HepG2 (cell line): Measurements from ENCODE around the gene MRPS34. TPM values are rescaled to one million over a fixed set of nuclear protein-coding genes. Genes with fewer than 3 reads are reported as not detected.

Source experiments
- CHD2 ChIP-seq: IDR thresholded peaks from 2 replicates; pipeline ENCODE4 v1.6.1; 2011; ENCODE audit warnings: low read depth, low read length, improper control_type of control experiment
- HOXA3 ChIP-seq: sonication (generic); formaldehyde crosslinking; IDR thresholded peaks from 2 replicates; pipeline ENCODE4 v1.5.0; 2020; ENCODE audit warnings: missing genetic modification reagents
- KLF15 ChIP-seq: sonication (generic); formaldehyde crosslinking; IDR thresholded peaks from 2 replicates; pipeline ENCODE4 v1.8.1; 2023; ENCODE audit warnings: borderline replicate concordance, mild to moderate bottlenecking, inconsistent platforms, missing genetic modification reagents, mixed read lengths
- NR2F2 ChIP-seq: IDR thresholded peaks from 2 replicates; pipeline ENCODE4 v1.6.1; 2012; ENCODE audit warnings: low read depth, inconsistent platforms, borderline replicate concordance
- SRSF4 ChIP-seq: fragments of 200-400 bp; formaldehyde crosslinking; IDR thresholded peaks from one replicate; pipeline ENCODE4 v1.6.1; 2018; ENCODE audit warnings: mild to moderate bottlenecking, low read depth, low read length, moderate library complexity; ENCODE audit not compliant: poor library complexity, severe bottlenecking
- XBP1 ChIP-seq: sonication (generic); formaldehyde crosslinking; IDR thresholded peaks from 2 replicates; pipeline ENCODE4 v1.5.0; 2020; ENCODE audit warnings: missing genetic modification reagents
- ZNF496 ChIP-seq: sonication (generic); formaldehyde crosslinking; IDR thresholded peaks from 2 replicates; pipeline ENCODE4 v1.8.1; 2023; ENCODE audit warnings: mild to moderate bottlenecking, moderate library complexity, missing genetic modification reagents; ENCODE audit not compliant: insufficient replicate concordance
- polyA plus RNA-seq, 8 experiments: library from polyadenylated mRNA; depleted of rRNA in 3 of 8; stranded (reverse) in 7 of 8; unstranded in 1 of 8; fragments of >200 nt; fragmentation: Illumina TruSeq in 4 of 8; extraction: Trizol in 4 of 8; gene quantifications; 2 replicates each; pipeline versions ENCODE4 v1.2.1 to v1.2.3, GENCODE V29; 2011 to 2016; ENCODE audit warnings: low read depth in 4 of 8, missing spikeins in 1 of 8, mixed read lengths in 1 of 8; ENCODE audit not compliant: insufficient read depth in 1 of 8
- total RNA-seq, 5 experiments: library from RNA; depleted of rRNA; stranded (reverse); fragments of >200 nt; fragmentation: Illumina TruSeq; extraction: Trizol; gene quantifications; 2 replicates each; pipeline ENCODE4 v1.2.3, GENCODE V29; 2016; ENCODE audit warnings: low read depth in 1 of 5
- TF ChIP-seq, protein P1 (sequence below): conservative IDR thresholded peaks from 2 replicates; pipeline ENCODE4 v1.6.1; 2018; ENCODE audit warnings: missing genetic modification reagents
- TF ChIP-seq, protein P2 (sequence below): sonication (generic); formaldehyde crosslinking; IDR thresholded peaks from 2 replicates; pipeline ENCODE4 v1.4.0; 2020; ENCODE audit warnings: missing genetic modification reagents
- TF ChIP-seq, protein P3 (sequence below): sonication (generic); formaldehyde crosslinking; IDR thresholded peaks from 2 replicates; pipeline ENCODE4 v1.4.0; 2020; ENCODE audit warnings: missing genetic modification reagents, borderline replicate concordance
- TF ChIP-seq, protein P4 (sequence below): sonication (generic); formaldehyde crosslinking; IDR thresholded peaks from 2 replicates; pipeline ENCODE4 v1.5.1; 2020; ENCODE audit warnings: mild to moderate bottlenecking, missing genetic modification reagents, borderline replicate concordance
- TF ChIP-seq, protein P5 (sequence below), 2 experiments: sonication (generic) in 1 of 2; formaldehyde crosslinking in 1 of 2; IDR thresholded peaks; 2 replicates each; pipeline versions ENCODE4 v1.4.0 to v1.6.1; 2018 to 2020; ENCODE audit warnings: missing genetic modification reagents in 2 of 2, borderline replicate concordance in 1 of 2, low read depth in 1 of 2, mild to moderate bottlenecking in 1 of 2, missing biosample characterization in 1 of 2

The MRPS34 gene
- total and polyA plus RNA-seq, 2 of the 13 experiments (the other 11 are each of a cell fraction or from before 2014, with no cell fraction given): 63.5 to 131 TPM

DNA sequence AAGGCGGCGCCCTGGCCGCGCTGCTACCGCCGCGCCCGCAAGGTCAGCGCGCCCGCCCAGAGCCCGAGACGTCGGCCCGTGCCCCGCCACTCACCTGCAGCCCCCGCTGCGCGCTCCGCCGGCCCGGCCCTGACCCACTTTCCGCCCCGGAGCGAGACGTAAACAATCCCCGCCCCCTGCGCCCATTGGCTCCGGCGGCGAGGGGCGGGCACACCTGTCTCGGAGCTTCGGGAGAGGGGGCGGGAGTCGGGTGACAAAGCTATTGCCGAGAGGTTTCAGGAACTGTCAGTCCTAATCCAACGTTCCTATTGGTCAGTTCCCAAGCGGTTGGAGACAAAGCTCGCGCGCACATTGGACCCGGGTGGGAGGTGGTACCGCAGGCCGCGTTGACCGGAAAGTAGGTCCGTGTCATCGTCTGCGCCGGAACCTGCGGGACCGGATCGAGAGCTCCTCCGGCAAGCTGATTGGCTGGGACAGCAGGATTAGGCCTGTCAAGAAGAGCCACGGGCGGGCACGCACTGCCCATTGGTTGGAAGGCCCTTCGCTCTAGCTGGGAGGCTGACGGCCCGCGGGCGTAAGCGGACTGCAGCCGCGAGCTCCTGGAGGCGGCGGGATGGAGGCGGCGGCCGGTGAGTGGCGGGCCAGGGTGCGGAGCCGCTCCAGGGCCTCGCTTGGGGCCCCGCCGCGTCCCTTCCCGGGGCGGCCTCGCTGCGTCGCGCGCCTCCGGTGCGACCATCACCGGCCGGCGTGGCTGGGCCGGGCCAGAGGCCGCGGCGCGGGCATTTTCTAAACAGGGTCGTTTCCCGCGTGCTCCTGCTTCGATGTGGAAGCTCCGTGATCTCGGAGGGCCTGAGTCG, 9.7 kb upstream of the MRPS34 start, which contains the start of the genes NUBP2 and SPSB3 (continued):
- TF ChIP-seq, protein P1, sequence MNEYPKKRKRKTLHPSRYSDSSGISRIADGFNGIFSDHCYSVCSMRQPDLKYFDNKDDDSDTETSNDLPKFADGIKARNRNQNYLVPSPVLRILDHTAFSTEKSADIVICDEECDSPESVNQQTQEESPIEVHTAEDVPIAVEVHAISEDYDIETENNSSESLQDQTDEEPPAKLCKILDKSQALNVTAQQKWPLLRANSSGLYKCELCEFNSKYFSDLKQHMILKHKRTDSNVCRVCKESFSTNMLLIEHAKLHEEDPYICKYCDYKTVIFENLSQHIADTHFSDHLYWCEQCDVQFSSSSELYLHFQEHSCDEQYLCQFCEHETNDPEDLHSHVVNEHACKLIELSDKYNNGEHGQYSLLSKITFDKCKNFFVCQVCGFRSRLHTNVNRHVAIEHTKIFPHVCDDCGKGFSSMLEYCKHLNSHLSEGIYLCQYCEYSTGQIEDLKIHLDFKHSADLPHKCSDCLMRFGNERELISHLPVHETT (CRISPR knock-in tag): peak; percentile 93
- TF ChIP-seq, protein P2, sequence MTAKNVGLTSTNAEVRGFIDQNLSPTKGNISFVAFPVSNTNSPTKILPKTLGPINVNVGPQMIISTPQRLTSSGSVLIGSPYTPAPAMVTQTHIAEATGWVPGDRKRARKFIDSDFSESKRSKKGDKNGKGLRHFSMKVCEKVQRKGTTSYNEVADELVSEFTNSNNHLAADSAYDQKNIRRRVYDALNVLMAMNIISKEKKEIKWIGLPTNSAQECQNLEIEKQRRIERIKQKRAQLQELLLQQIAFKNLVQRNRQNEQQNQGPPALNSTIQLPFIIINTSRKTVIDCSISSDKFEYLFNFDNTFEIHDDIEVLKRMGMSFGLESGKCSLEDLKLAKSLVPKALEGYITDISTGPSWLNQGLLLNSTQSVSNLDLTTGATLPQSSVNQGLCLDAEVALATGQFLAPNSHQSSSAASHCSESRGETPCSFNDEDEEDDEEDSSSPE (CRISPR knock-in tag): peak; percentile 57
- TF ChIP-seq CHD2: peak; percentile 81
- TF ChIP-seq, protein P3, sequence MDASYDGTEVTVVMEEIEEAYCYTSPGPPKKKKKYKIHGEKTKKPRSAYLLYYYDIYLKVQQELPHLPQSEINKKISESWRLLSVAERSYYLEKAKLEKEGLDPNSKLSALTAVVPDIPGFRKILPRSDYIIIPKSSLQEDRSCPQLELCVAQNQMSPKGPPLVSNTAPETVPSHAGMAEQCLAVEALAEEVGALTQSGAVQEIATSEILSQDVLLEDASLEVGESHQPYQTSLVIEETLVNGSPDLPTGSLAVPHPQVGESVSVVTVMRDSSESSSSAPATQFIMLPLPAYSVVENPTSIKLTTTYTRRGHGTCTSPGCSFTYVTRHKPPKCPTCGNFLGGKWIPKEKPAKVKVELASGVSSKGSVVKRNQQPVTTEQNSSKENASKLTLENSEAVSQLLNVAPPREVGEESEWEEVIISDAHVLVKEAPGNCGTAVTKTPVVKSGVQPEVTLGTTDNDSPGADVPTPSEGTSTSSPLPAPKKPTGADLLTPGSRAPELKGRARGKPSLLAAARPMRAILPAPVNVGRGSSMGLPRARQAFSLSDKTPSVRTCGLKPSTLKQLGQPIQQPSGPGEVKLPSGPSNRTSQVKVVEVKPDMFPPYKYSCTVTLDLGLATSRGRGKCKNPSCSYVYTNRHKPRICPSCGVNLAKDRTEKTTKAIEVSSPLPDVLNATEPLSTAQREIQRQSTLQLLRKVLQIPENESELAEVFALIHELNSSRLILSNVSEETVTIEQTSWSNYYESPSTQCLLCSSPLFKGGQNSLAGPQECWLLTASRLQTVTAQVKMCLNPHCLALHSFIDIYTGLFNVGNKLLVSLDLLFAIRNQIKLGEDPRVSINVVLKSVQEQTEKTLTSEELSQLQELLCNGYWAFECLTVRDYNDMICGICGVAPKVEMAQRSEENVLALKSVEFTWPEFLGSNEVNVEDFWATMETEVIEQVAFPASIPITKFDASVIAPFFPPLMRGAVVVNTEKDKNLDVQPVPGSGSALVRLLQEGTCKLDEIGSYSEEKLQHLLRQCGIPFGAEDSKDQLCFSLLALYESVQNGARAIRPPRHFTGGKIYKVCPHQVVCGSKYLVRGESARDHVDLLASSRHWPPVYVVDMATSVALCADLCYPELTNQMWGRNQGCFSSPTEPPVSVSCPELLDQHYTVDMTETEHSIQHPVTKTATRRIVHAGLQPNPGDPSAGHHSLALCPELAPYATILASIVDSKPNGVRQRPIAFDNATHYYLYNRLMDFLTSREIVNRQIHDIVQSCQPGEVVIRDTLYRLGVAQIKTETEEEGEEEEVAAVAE: peak; percentile 59; the same call in 1 of the 2 replicates
- TF ChIP-seq NR2F2: no peak; the same call in 1 of the 2 replicates
- TF ChIP-seq HOXA3 (CRISPR knock-in tag): peak; percentile 94
- no peak for TF ChIP-seq XBP1
- TF ChIP-seq, protein P4, sequence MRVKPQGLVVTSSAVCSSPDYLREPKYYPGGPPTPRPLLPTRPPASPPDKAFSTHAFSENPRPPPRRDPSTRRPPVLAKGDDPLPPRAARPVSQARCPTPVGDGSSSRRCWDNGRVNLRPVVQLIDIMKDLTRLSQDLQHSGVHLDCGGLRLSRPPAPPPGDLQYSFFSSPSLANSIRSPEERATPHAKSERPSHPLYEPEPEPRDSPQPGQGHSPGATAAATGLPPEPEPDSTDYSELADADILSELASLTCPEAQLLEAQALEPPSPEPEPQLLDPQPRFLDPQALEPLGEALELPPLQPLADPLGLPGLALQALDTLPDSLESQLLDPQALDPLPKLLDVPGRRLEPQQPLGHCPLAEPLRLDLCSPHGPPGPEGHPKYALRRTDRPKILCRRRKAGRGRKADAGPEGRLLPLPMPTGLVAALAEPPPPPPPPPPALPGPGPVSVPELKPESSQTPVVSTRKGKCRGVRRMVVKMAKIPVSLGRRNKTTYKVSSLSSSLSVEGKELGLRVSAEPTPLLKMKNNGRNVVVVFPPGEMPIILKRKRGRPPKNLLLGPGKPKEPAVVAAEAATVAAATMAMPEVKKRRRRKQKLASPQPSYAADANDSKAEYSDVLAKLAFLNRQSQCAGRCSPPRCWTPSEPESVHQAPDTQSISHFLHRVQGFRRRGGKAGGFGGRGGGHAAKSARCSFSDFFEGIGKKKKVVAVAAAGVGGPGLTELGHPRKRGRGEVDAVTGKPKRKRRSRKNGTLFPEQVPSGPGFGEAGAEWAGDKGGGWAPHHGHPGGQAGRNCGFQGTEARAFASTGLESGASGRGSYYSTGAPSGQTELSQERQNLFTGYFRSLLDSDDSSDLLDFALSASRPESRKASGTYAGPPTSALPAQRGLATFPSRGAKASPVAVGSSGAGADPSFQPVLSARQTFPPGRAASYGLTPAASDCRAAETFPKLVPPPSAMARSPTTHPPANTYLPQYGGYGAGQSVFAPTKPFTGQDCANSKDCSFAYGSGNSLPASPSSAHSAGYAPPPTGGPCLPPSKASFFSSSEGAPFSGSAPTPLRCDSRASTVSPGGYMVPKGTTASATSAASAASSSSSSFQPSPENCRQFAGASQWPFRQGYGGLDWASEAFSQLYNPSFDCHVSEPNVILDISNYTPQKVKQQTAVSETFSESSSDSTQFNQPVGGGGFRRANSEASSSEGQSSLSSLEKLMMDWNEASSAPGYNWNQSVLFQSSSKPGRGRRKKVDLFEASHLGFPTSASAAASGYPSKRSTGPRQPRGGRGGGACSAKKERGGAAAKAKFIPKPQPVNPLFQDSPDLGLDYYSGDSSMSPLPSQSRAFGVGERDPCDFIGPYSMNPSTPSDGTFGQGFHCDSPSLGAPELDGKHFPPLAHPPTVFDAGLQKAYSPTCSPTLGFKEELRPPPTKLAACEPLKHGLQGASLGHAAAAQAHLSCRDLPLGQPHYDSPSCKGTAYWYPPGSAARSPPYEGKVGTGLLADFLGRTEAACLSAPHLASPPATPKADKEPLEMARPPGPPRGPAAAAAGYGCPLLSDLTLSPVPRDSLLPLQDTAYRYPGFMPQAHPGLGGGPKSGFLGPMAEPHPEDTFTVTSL (CRISPR knock-in tag): no peak
- TF ChIP-seq SRSF4: no peak
- no peak for TF ChIP-seq ZNF496 (CRISPR knock-in tag)
- TF ChIP-seq, protein P5, sequence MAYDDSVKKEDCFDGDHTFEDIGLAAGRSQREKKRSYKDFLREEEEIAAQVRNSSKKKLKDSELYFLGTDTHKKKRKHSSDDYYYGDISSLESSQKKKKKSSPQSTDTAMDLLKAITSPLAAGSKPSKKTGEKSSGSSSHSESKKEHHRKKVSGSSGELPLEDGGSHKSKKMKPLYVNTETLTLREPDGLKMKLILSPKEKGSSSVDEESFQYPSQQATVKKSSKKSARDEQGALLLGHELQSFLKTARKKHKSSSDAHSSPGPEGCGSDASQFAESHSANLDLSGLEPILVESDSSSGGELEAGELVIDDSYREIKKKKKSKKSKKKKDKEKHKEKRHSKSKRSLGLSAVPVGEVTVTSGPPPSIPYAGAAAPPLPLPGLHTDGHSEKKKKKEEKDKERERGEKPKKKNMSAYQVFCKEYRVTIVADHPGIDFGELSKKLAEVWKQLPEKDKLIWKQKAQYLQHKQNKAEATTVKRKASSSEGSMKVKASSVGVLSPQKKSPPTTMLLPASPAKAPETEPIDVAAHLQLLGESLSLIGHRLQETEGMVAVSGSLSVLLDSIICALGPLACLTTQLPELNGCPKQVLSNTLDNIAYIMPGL (CRISPR knock-in tag; IDR thresholded peaks at IDR 0.05; ENCODE audit: borderline replicate concordance in 1 of 2, low read depth in 1 of 2): peak in 1 of 2 experiments; percentile 58; a peak in 1 of 4 replicates
- peak; percentile 45; the same call in 1 of the 2 replicates for TF ChIP-seq KLF15 (CRISPR knock-in tag)
